Keratinocyte (primary cell): ENCODE data around the gene DGLUCY.

ENCODE experiments used
- EZH2 ChIP-seq: IDR thresholded peaks from one replicate; pipeline ENCODE4 v1.6.1; 2012; ENCODE audit warnings: inconsistent platforms, mild to moderate bottlenecking, low read length, moderate library complexity
- TF ChIP-seq, protein P1 (sequence below), 3 experiments: IDR thresholded peaks in 1 of 3; conservative IDR thresholded peaks in 1 of 3; optimal IDR thresholded peaks in 1 of 3; 2 replicates in 2 of 3; 3 replicates in 1 of 3; pipeline versions ENCODE3 to v1.5.1; 2011; ENCODE audit warnings: low read length in 3 of 3, mild to moderate bottlenecking in 3 of 3, moderate library complexity in 2 of 3, control low read depth in 1 of 3, inconsistent platforms in 1 of 3; ENCODE audit not compliant: insufficient read depth in 2 of 3; ENCODE audit errors: extremely low read depth in 1 of 3

GRCh38 chr14:91138511-91139359 lies 24.9 kb downstream of the DGLUCY start:
- TF ChIP-seq, protein P1, sequence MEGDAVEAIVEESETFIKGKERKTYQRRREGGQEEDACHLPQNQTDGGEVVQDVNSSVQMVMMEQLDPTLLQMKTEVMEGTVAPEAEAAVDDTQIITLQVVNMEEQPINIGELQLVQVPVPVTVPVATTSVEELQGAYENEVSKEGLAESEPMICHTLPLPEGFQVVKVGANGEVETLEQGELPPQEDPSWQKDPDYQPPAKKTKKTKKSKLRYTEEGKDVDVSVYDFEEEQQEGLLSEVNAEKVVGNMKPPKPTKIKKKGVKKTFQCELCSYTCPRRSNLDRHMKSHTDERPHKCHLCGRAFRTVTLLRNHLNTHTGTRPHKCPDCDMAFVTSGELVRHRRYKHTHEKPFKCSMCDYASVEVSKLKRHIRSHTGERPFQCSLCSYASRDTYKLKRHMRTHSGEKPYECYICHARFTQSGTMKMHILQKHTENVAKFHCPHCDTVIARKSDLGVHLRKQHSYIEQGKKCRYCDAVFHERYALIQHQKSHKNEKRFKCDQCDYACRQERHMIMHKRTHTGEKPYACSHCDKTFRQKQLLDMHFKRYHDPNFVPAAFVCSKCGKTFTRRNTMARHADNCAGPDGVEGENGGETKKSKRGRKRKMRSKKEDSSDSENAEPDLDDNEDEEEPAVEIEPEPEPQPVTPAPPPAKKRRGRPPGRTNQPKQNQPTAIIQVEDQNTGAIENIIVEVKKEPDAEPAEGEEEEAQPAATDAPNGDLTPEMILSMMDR (optimal IDR thresholded peaks at IDR 0.05 in 1 of 3, IDR thresholded peaks at IDR 0.05 in 1 of 3, conservative IDR thresholded peaks at IDR 0.05 in 1 of 3; ENCODE audit: extremely low read depth in 1 of 3, insufficient read depth in 2 of 3, low read length in 3 of 3), result peak; percentile 51 to 60 (median 55)
- no peak for TF ChIP-seq EZH2
